Epithelial cell of esophagus (primary cell): ENCODE data around the gene USP9X.

Source experiments
- DNase-seq: peaks from one replicate; pipeline ENCODE4 v3.0.0; 2010; ENCODE audit warnings: low read depth
- H3K4me3 ChIP-seq: 2 replicates; pipeline ENCODE4 v1.5.1; 2011; ENCODE audit warnings: mild to moderate bottlenecking, low read length, control low read depth
- TF ChIP-seq, protein P1 (sequence below): IDR thresholded peaks from 2 replicates; pipeline ENCODE4 v1.5.1; 2011; ENCODE audit warnings: low read depth, mild to moderate bottlenecking, low read length, control low read depth, inconsistent platforms; ENCODE audit not compliant: insufficient read depth; ENCODE audit errors: missing control alignments

Gene USP9X

DNA sequence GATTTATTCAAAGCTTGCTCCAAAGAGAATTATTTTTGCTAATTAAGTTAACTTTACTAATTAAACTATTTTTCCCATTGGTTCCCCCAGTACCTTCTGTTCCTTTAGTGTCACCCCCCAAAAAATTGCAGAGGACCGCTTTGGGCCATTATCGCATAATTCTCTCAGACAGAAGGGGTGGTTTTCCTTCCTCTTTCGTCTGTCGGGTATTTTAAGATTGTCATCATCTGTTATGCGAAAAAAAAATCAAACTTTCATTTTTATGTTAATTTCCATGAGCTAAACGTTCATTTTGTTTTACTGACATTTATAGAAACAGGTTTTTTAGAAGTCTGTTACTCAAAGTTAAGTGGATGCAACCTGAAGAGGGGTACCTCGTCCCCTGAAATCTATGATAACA is 172.6 kb downstream of the USP9X start:
- H3K4me3 ChIP-seq: no peak overlapping the region
- TF ChIP-seq, protein P1, sequence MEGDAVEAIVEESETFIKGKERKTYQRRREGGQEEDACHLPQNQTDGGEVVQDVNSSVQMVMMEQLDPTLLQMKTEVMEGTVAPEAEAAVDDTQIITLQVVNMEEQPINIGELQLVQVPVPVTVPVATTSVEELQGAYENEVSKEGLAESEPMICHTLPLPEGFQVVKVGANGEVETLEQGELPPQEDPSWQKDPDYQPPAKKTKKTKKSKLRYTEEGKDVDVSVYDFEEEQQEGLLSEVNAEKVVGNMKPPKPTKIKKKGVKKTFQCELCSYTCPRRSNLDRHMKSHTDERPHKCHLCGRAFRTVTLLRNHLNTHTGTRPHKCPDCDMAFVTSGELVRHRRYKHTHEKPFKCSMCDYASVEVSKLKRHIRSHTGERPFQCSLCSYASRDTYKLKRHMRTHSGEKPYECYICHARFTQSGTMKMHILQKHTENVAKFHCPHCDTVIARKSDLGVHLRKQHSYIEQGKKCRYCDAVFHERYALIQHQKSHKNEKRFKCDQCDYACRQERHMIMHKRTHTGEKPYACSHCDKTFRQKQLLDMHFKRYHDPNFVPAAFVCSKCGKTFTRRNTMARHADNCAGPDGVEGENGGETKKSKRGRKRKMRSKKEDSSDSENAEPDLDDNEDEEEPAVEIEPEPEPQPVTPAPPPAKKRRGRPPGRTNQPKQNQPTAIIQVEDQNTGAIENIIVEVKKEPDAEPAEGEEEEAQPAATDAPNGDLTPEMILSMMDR: no peak
- no peak for DNase-seq

DNA sequence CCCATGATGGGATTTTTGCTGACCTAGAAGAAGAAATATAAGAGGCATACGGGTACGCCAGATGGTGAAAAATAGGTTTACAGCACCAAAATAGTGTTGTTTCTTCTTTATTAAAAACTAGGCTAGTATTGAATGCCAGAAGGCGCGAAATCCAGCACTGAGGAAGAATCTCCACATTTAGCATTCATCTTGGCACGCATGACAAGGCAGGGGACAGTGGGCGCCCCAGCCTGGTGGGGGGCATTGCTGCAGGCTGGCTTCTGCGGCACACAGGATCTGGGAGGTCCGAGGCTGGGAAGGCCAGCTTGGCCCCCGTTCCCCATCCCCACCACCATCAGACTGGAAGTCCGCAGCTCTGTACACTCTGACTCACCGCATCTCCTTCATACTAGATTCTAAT is 173.0 kb downstream of the USP9X start:
- H3K4me3 ChIP-seq: no peak overlapping the region
- no peak for DNase-seq
- TF ChIP-seq, protein P1: no peak

DNA sequence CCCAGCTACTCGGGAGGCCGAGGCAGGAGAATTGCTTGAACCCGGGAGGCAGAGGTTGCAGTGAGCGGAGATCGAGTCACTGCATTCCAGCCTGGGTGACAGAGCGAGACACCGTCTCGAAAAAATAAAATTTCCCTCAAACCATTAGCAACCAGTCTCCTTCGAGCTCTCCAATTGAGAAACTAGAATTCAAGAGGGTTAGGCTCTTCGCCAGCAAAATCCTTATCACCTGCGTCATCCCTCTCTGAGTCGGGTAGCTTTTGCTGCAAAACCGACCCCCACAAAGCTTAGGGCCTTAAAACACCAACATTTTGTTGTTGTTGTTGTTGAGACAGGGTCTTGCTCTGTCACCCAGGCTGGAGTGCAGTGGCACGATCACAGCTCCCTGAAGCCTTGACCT is 173.6 kb downstream of the USP9X start:
- TF ChIP-seq, protein P1: no peak
- no peak for DNase-seq
- H3K4me3 ChIP-seq: no peak overlapping the region

DNA sequence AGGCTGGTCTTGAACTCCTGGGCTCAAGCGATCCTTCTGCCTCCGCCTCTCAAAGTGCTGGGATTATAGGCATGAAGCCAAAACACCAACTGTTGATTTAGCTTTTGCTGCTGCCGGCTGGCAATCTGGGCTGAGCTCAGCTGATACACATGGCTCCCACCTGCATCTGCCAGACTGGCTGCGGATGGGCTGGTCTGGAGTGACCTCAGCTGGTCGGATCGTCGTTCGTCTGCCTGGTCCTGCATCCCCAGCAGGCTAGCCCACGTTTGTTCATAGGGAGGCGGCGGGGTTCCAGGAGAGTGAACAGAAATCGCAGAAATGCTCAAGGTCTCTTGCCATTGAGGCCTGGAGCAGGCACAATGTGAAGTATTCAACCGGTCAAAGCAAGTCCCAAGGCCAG is 174.3 kb downstream of the USP9X start:
- H3K4me3 ChIP-seq: no peak overlapping the region
- TF ChIP-seq, protein P1: no peak
- DNase-seq: no peak

DNA sequence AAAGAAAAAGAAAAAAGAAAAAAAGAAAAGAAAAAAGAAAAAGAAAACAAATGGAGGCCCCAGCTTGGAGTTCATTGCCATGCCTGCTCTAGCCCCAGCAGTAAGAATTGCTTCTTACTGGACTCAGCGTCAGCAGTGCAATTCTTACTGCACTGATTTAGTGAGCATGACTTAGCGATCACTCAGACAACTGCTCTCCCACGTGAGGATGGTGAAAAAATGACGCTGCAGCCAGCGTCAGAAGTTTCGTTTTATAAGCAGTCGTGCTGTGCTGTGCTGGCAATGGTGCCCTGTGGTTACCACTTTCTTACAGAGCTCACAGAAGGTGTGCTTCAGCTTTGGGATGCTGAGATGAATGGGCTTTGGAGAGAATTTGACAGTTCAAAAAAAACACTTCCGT is 180.4 kb downstream of the USP9X start:
- TF ChIP-seq, protein P1: no peak
- no peak overlapping the region for H3K4me3 ChIP-seq

DNA sequence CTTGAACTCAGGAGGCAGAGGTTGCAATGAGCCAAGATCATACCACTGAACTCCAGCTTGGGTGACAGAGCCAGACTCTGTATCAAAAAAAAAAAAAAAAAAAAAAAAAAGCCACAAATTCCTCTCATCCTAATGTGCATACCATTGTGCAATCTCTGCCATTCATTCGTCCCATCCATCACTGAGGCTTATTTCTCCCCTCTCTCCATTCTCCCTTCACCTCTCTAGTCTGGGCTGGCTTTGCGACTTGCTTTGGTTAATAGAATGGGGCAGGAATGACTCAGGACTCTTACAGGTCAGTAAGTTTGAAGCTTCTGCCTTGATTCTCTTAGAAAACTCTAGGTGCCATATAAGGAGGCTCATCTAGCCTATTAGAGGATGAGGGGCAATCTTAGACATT is 188.4 kb downstream of the USP9X start:
- no peak for DNase-seq
- TF ChIP-seq, protein P1: no peak
- no peak overlapping the region for H3K4me3 ChIP-seq

More for the DNA sequence above, 180.4 kb downstream of the USP9X start:
- DNase-seq: no peak

DNA sequence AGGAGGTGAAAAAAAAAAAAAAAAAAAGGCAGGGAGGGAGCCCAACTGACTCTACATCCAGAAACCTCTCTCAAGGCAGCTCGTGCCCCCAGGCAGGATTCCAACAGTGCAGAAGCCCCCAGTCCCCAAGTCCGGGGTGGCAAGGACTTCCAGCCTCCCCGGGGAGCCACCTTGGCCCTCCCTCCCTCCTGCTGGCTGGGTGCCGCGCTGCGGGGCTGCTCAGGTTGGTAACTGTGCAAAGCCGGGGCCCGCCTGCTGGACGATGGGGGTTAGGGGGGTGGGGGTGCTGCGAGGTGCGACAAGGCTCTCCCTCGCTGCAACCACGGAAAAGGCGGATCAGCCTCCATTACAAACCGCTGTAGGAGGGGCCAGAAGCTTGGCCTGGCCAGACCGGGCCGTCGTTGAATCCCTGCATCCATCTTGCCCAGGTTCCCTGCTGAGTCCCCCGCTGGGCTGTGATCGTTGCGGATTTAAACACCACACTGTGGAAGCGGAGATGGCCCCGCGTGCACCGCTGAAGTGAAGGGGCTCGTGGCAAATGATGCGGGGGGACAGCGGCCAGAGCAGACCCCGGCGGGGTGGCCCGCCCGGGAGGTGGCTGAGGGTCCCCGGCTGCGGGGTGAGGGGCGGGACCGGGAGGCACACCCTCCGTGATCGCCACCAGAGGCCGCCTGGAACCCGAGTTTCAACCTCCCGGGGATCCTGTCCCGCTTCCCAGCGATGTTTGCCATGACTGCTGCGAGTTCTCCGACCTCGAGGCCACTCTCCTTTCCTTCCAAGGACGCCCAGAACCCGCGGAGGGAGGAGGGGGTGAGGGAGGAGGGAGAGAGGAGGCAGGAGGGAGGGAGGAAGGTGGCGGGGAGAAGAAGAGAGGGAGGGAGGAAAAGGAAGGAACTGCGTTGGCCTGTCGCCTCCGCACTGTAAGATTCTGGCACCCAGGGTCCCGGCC is 190.7 kb downstream of the USP9X start:
- H3K4me3 ChIP-seq: peak overlapping the region; percentile 45
- DNase-seq: peak; percentile 37
- TF ChIP-seq, protein P1: peak; percentile 28
